NCI-H2107 treated with DMSO at 0.1 percent for 48 hours (cell line): ENCODE measurements around the gene FBF1.
"Not testable (repeated sequence)": the region's sequence is repeated elsewhere in the genome, so short reads cannot be mapped to it uniquely, and the experiment has no call there.

ENCODE experiments used
- DNase-seq: peaks from one replicate; lab custom pipeline; 2025; ENCODE audit not compliant: unreplicated experiment; lab: John Stamatoyannopoulos, UW

The FBF1 gene

GRCh38 chr17:75897160-75898019 is 43.5 kb downstream of the FBF1 start:
- no peak for DNase-seq

GRCh38 chr17:75896415-75897159 is 44.3 kb downstream of the FBF1 start, which contains the start of gene TRIM65:
Gene TRIM65 (minus strand): TSS chr17:75896951. CDS start chr17:75896937, 14 bp downstream.
- no peak for DNase-seq

DNA sequence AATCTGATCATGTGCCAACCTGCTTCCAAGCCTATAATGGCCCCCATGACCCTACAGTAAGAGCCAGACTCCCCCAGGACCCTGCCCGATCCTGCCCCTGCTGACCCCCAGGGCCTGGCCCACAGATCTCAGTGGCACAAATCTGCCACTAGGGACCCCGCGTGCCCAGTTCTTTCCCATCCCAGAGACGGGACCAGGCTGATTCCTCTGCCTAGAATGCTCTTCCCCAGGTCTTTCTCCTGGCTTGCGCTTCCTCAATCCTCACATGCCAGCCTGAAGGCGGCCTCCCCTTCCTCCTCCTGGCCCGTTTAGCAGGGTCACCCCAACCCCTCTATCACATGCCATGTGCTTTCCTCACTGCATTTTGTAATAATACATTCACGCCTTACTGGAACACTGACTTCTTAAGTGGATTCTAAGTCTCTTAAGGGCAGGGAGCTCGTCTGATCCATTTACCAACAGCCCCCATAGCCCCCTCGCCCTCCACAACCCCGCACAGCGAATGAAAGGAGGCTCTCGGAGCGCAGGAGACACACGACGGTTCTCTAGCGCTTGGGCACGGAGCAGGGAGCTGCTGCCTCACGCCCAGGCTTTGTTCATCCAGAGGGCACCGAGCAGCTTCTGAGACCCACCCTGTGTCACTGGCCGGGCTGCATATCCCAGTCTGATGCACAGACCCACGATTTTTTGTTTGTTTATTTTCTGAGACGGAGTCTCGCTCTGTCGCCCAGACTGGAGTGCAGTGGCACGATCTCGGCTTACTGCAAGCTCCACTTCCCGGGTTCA is 45.3 kb downstream of the FBF1 start:
- no peak for DNase-seq

DNA sequence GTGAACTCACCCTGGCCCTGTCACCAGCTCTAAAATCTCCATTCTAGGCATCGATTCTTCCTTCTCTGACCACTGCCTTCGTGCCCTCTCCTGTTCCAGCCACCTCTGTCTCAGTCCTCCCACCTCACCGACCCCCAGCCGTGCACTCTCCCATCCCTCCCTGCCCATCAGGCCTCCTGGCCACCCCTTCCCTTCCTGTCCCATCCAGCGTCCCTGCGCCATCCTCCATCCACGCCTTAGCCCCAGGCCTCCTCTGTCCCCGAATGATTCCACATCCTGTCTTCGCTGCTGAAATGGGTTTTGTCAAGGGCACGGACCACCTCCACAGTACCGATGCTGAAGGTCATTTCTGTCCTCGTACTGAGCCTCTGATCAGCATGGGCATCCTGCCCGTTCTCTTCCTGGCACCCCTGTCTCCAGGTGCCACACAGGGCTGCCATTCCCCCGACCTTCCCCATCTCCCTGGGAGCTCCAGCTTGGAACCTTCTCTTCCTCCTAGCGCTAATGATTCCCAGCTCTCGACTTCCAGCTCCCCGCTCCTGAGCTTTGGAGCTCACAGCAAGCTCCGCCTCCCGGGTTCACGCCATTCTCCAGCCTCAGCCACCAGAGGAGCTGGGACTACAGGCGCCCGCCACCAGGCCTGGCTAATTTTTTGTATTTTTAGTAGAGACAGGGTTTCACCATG is 46.7 kb downstream of the FBF1 start:
- DNase-seq: no peak

GRCh38 chr17:75893305-75894048 is 47.4 kb downstream of the FBF1 start:
- no peak for DNase-seq

GRCh38 chr17:75892556-75893224 is 48.2 kb downstream of the FBF1 start:
- no peak for DNase-seq

GRCh38 chr17:75891605-75892555 is 49.0 kb downstream of the FBF1 start:
- no peak for DNase-seq

DNA sequence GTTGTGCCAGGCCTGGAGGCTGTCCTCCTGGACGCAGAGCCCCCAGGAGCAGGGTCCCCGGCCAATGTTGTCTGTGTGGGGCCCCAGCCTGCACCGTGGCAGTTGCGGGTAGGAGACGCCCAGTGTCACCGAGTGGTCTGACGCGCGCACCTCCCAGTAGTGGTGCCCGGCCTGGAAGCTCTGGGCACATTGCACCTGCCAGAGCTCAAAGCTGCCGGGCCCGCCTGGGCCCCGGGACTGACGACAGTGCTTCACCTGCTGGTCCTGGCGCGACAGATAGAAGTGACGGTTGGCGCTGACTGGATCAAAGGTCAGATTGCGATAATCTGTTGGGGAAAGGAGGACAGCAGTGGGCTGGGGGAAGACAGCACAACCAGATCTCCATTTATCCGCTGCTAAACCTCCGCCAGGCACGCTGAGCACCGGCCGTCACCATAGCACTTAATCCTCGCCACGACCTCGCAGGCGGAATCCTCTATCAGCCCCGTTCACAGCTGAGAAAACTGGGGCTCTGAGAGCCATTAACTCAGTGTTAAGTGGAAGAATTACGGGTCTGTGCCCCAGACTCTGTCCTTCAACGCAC is 49.7 kb downstream of the FBF1 start:
- DNase-seq: no peak

DNA sequence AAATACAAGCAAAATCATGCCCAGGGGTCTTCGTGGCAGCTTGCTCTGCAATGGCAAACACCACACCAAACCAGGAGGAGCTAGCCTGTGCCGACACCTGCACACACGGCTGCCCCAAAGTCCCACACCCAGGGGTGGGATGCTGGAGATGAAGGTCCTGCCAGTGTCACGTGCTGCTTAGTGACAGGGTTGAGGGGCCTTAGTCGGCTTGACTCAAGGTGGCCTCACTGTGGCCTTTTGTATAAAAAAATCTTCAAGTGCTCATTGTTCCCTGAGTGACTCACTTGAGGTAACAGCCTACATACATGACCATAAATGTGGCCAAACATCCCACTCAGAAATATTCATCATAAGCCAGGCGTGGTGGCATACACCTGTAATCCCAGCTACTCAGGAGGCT is 51.4 kb downstream of the FBF1 start:
- DNase-seq: no peak

DNA sequence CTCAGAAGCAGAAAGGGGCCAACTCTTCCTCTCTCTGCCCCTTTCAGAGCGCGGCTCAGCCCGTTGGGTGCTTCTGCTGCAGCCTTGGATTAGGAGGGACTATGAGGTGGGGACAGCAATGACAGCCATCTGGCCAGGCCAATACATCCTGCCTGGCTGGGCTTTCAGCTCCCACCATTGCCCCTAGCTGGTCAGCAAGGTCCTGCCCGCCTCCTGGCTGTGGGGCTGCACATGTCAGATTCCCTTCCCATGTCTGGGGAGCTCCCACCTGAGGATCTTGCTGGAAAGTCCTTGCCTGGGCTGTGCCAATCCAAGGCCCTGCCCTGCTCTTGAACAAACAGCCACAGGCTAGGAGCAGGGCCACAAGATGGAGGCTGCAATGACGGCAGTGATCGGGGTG is 52.4 kb downstream of the FBF1 start:
- no peak for DNase-seq

- not testable (repeated sequence) for DNase-seq
These were observed 55.0 kb downstream of the FBF1 start for GRCh38 chr17:75885860-75886259.

GRCh38 chr17:75885431-75885830 is 55.4 kb downstream of the FBF1 start:
- no peak for DNase-seq

DNA sequence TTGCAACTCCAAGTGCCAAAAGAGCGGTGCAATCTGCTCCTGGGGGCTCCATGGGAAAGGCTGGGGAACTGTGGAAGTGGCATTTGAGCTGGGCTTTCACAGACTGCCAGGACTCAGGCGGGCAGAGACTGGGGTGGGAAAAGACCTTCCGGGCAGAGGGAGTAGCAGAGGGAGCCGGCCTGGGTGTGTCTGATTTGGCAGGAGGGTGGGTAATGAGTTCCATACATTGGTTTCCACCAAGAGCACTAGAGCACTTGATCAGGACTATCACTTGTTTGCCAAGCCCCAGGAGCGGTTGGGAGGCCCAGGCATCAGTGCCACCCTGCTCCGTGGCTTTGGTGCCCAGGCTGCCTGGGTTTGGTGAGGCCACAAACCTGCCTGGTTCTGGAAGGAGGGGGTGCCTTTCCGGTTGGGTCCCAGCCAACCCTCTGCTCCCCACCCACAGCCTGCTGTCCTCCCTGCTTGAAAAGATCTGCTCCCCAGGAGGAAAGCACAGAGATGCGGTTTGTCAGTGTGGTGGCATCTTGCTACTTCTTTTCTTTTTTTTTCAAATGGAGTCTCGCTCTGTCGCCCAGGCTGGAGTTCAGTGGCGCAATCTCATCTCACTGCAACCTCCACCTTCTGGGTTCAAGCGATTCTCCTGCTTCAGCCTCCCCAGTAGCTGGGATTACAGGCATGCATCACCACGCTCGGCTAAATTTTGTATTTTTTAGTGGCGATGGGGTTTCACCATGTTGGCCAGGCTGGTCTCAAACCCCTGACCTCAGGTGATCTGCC is 59.0 kb downstream of the FBF1 start:
- DNase-seq: no peak

GRCh38 chr17:75880266-75880665 is 60.6 kb downstream of the FBF1 start:
- DNase-seq: no peak

- no peak for DNase-seq
These were observed 62.5 kb downstream of the FBF1 start, which contains the start of gene TRIM47 for GRCh38 chr17:75878174-75878998. Gene TRIM47 (minus strand): TSS chr17:75878581. CDS start chr17:75878548, 33 bp downstream.

DNA sequence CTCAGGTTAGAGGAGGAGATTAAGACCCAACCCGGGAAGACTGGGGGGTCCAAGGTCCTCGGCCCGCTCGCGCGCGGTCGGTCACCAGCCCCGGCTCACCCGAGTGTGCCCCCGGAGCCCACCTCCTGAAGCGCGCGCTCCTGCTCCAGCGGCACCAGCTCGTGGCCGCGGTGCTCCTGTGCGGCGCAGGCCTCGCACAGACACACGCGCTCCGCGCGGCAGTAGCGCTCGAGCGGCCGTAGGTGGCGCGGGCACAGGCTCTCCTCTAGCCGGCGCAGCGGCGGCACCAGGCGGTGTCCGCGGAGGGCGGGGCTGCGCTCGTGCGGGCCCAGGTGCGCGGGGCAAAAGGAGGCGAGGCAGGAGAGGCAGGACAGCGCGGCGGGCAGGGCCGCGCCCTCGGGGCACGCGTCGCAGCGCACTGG is 63.1 kb downstream of the FBF1 start:
- DNase-seq: no peak
